HEK293 (cell line): ENCODE measurements around the gene SIRPB1.
"Not testable (repeated sequence)": the region's sequence is repeated elsewhere in the genome, so short reads cannot be mapped to it uniquely, and the experiment has no call there.

ENCODE experiments used
- ZNF423 ChIP-seq: fragments of 450-650 bp; formaldehyde crosslinking; IDR thresholded peaks from 2 replicates; pipeline ENCODE4 v1.5.1; 2016; ENCODE audit warnings: missing biosample characterization, missing genetic modification characterization
- TF ChIP-seq, protein P1 (sequence below): fragments of 450-650 bp; formaldehyde crosslinking; IDR thresholded peaks from 2 replicates; pipeline ENCODE4 v1.5.1; 2016; ENCODE audit warnings: missing biosample characterization, missing genetic modification characterization
- TF ChIP-seq, protein P2 (sequence below): fragments of 450-650 bp; formaldehyde crosslinking; optimal IDR thresholded peaks from 2 replicates; pipeline ENCODE3; 2016; ENCODE audit warnings: missing biosample characterization, mild to moderate bottlenecking, missing genetic modification characterization

DNA sequence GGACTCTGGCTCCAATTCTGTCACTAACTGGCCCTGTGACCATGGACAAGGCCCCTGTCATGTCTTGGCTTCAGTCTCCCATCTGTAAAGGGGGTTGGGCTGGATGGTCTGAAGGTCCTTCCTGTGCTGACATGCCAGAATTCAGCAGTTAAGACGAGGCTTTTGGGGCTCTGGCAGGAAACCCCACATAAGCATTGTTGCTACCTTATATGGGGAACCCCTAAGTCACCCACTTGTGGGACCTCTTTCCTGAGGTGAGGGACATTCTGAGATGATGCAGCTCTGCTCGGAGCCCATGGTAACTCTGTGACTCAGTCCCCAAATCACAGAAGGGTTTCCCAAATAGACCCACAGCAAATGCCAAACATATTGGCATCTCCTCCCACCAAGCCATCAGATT, 42.5 kb downstream of the SIRPB1 start:
- not testable (repeated sequence) for TF ChIP-seq ZNF423
- TF ChIP-seq, protein P1, sequence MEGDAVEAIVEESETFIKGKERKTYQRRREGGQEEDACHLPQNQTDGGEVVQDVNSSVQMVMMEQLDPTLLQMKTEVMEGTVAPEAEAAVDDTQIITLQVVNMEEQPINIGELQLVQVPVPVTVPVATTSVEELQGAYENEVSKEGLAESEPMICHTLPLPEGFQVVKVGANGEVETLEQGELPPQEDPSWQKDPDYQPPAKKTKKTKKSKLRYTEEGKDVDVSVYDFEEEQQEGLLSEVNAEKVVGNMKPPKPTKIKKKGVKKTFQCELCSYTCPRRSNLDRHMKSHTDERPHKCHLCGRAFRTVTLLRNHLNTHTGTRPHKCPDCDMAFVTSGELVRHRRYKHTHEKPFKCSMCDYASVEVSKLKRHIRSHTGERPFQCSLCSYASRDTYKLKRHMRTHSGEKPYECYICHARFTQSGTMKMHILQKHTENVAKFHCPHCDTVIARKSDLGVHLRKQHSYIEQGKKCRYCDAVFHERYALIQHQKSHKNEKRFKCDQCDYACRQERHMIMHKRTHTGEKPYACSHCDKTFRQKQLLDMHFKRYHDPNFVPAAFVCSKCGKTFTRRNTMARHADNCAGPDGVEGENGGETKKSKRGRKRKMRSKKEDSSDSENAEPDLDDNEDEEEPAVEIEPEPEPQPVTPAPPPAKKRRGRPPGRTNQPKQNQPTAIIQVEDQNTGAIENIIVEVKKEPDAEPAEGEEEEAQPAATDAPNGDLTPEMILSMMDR, result not testable (repeated sequence)
- TF ChIP-seq, protein P2, sequence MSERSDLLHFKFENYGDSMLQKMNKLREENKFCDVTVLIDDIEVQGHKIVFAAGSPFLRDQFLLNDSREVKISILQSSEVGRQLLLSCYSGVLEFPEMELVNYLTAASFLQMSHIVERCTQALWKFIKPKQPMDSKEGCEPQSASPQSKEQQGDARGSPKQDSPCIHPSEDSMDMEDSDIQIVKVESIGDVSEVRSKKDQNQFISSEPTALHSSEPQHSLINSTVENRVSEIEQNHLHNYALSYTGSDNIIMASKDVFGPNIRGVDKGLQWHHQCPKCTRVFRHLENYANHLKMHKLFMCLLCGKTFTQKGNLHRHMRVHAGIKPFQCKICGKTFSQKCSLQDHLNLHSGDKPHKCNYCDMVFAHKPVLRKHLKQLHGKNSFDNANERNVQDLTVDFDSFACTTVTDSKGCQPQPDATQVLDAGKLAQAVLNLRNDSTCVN (tag by site-specific recombination), result not testable (repeated sequence)
